ENCODE data around the gene KLF13. TPM values are rescaled to one million over a fixed set of nuclear protein-coding genes. Genes with fewer than 3 reads are reported as not detected.

KLF13 gene
- total RNA-seq, 4 donors from 2014 or later = 18.3 to 50.2 (median 32.9) TPM

- in situ Hi-C loops (cut with MboI; ENCODE audit: low sequenced_read_pairs in 4 of 4) (loop anchor here in 1 of 4 donors (25.0 kb wide), 1 partner anchor 136 kb away; no protein-coding TSS in a partner anchor), intact Hi-C loops (cut with DNase I; ENCODE audit: low total_unique reads) (no loop called here)
- Histone ChIP-seq H3K9me3 (no peaks in the 10 kb centered on the region), H3K4me3 (no peak overlapping the region), H3K27ac (no peak overlapping the region), H3K4me1 (peaks cover 6 to 10% of the 10 kb centered on the region in 2 donors), H3K36me3 (no peaks in the 10 kb centered on the region), H3K27me3 (no peaks in the 10 kb centered on the region)
- no peak for DNase-seq
- TF ChIP-seq CTCF (IDR thresholded peaks at IDR 0.05 in 4 of 5, conservative IDR thresholded peaks at IDR 0.05 in 1 of 5) (no peak), POLR2A (IDR thresholded peaks at IDR 0.05) (no peak)
- no peak for ATAC-seq
These were observed 25.0 kb upstream of the KLF13 start for GRCh38 chr15:31301673-31301990.

DNA sequence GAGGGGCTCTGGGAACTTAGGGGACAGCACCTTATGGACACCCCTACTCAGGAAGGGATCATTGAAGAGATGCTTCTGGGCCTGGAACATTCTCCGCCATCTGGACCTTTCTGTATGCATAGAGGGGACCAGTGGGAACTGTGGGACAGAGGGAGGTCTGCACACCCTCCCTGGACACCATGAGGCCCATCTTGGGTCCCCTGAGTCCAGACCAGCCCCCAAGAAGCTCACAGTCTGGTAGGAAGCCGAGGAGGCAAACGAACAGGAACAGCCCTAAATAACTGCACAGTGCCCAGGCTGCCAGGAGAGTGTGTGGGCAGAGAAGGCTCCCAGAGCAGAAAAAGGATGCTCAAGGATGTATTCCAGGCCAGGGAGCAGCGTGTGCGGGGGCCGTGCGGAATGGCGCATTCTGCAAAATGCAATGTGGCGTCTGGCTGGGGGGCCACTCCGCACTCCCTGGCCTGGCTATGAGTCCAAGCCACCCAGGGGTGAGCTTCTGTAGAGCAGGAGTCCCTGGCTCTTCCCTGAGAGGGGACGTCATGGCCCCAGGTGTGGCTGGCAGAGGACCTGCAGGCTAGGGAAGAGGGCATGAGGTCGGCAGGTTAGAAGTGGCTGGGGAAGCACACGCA is 24.5 kb upstream of the KLF13 start:
- intact Hi-C loops (cut with DNase I; ENCODE audit: low total_unique reads) = no loop called here
- no peaks in the 10 kb centered on the region for H3K9me3 ChIP-seq
- no peak overlapping the region for H3K4me3 ChIP-seq
- ATAC-seq = no peak
- peak in 1 of 2 donors; percentile 8 for DNase-seq
- TF ChIP-seq CTCF (IDR thresholded peaks at IDR 0.05 in 4 of 5, conservative IDR thresholded peaks at IDR 0.05 in 1 of 5) (no peak), POLR2A (IDR thresholded peaks at IDR 0.05) (no peak)
- H3K27me3 ChIP-seq = peaks cover 0 to 3% (median under 1%) of the 10 kb centered on the region in 3 donors
- no peak overlapping the region for H3K27ac ChIP-seq
- in situ Hi-C loops (cut with MboI; ENCODE audit: low sequenced_read_pairs in 4 of 4) = loop anchor here in 1 of 4 donors (25.0 kb wide), 1 partner anchor 135 kb away; no protein-coding TSS in a partner anchor
- peaks cover 6 to 10% of the 10 kb centered on the region in 2 donors for H3K4me1 ChIP-seq
- no peaks in the 10 kb centered on the region for H3K36me3 ChIP-seq

DNA sequence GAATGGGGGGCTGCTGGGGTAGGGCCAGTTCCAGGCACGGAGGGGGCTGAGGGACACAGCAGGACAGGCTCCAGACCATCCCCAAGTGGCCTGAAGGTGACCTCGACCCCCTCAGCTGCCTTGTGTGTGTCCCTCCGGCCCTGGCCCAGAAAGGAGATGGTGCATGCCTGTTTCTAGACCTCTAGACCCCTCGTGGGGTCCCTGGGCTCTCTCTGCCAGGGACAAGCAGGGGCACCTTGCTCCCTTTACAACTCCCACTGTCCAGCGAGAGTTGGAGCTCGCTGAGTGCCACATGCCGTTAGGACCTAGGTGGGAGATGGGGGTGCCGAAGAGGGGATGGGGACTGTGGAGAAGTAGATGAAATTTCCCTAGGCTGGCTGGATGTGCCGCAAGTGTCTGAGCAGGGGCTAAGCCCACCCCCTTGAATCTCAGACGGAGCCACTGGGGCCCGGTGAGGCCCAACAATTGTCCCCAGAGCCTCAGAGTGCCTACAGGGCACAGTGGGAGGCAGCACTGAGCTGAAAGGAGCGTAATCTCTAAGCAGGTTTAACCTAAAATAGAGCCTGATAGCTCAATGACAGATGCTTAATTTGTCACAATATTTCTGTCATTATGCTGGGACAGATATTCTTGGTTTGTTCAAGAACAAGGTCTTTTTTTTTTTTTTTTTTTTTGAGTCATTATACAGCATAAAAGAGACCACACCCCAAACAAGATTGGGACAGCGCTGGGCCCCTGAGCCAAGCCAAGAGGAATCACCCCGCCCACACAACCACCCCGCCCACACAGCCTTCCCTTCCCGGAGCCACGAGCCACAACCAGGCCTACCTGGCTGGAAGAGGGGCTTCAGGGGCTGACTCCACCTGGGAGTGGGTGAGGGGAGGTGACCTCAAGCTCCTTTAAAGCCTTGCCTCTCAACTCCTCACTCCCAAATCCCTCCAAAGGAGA is 23.6 kb upstream of the KLF13 start:
- intact Hi-C loops (cut with DNase I; ENCODE audit: low total_unique reads) (no loop called here), in situ Hi-C loops (cut with MboI; ENCODE audit: low sequenced_read_pairs in 4 of 4) (loop anchor here in 1 of 4 donors (25.0 kb wide), 1 partner anchor 134 kb away; no protein-coding TSS in a partner anchor)
- H3K9me3 ChIP-seq = no peaks in the 10 kb centered on the region
- peak in 1 of 2 donors; percentile 30 for ATAC-seq
- peaks cover 6 to 10% of the 10 kb centered on the region in 2 donors for H3K4me1 ChIP-seq
- peaks cover 0 to 4% (median 3%) of the 10 kb centered on the region in 3 donors for H3K27me3 ChIP-seq
- TF ChIP-seq CTCF (IDR thresholded peaks at IDR 0.05 in 4 of 5, conservative IDR thresholded peaks at IDR 0.05 in 1 of 5) (peak in 1 of 5 experiments; percentile 26), POLR2A (IDR thresholded peaks at IDR 0.05) (no peak)
- no peak overlapping the region for H3K27ac ChIP-seq
- DNase-seq = peak in 1 of 2 donors; percentile 23
- H3K4me3 ChIP-seq = no peak overlapping the region
- no peaks in the 10 kb centered on the region for H3K36me3 ChIP-seq

- ATAC-seq (no peak), DNase-seq (peak in 1 of 2 donors; percentile 9)
- Histone ChIP-seq H3K36me3 (no peaks in the 10 kb centered on the region), H3K4me1 (peaks cover 6 to 10% of the 10 kb centered on the region in 2 donors), H3K9me3 (no peaks in the 10 kb centered on the region), H3K27ac (no peak overlapping the region), H3K27me3 (peaks cover 0 to 4% (median 3%) of the 10 kb centered on the region in 3 donors), H3K4me3 (no peak overlapping the region)
- intact Hi-C loops (cut with DNase I; ENCODE audit: low total_unique reads) (no loop called here), in situ Hi-C loops (cut with MboI; ENCODE audit: low sequenced_read_pairs in 4 of 4) (loop anchor here in 1 of 4 donors (25.0 kb wide), 1 partner anchor 133 kb away; no protein-coding TSS in a partner anchor)
- TF ChIP-seq CTCF (IDR thresholded peaks at IDR 0.05 in 4 of 5, conservative IDR thresholded peaks at IDR 0.05 in 1 of 5) (no peak), POLR2A (IDR thresholded peaks at IDR 0.05) (no peak)
These were observed 22.6 kb upstream of the KLF13 start for GRCh38 chr15:31303726-31304648.
